GM18502 (cell line): Measurements from ENCODE around the gene FGF6.
"Not testable (repeated sequence)": the region's sequence is repeated elsewhere in the genome, so short reads cannot be mapped to it uniquely, and the experiment has no call there.

Source experiments
- ATAC-seq: cut with Tn5 transposase; IDR thresholded peaks from one replicate; pipeline ENCODE4 v1.9.1; 2021; ENCODE audit warnings: mild to moderate bottlenecking; ENCODE audit not compliant: unreplicated experiment, poor library complexity

The FGF6 gene

DNA sequence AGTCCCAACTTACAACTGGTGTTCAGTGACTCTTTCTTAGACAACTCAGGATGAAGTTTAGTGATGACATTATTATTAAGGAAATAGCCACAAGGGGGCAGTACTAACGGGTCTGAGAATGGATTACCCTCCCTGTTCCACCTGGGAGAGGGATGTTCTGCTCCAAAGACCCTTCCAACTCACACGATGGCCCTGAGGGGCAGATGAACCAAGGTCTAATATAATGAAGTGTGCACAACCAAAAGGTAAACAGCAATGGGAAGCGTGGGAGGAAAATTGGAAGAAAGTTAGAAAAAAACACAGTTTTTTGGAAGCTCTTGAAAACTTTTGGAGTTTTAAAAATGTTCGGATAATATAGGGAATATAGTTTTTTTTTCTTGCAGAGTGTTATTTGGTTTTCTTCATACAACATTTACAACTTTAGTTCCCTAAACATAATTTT is 24.0 kb downstream of the FGF6 start:
- ATAC-seq = no peak

DNA sequence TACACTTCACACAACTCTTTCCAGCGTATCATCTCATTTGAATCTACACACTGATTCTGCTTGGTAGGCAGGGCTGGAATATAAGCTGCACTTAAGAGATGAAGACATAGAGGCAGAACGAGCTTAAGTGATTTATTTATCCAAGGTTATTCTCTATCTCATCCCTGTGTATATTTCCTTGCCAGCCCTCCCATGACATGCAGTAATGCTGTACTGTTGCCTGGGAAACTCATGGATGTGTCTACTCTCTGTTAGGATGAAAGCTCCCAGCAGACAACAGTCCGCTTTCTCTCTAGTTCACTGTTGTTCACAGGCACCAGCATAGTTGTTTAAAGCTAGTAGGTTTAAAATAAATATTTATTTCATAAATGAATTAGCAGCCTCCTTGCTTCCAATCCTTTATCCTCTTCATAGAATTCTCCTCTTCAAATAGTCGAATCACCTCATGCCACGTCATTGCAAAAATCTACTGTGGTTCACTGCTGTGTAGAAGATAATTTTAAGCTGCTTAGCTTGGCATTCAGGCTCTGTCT is 25.4 kb downstream of the FGF6 start:
- no peak for ATAC-seq

DNA sequence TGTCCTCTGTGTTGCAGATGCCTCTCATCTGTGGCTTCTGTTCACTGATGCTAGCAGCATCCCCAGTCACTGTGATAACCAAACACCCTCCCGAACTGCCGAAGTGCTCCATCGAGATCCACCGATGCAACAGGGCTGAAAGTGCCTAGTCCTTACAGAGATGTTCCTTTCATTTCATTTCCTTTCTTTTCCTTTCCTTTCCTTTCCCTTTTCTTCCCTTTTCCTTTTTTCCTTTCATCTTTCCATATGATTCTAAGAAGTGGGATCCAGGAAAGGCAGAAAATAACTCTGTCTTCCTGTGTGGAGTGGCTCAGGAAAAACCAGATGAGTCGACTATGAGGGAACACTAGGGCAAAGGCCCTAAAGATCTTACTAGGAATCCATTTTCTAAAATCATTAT is 26.7 kb downstream of the FGF6 start:
- ATAC-seq = no peak

DNA sequence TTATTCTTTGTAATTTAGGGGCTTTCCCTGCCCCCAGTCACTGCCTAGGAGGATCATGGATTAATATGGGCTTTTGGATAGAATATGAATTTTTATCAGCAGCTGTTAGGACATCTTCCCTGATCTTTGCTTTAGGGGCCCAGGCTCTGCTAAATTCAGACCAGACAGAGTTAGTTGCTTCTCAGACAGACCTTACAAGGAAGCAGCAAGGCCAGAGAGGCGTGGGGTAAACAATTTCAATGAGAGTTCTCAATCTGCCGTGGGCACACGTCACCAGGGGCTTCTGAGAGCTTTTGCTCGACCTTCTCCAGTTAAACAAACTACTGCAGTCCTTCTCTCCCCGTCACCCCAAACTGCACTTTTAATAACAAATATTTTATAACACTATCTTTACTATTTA is 27.7 kb downstream of the FGF6 start:
- no peak for ATAC-seq

DNA sequence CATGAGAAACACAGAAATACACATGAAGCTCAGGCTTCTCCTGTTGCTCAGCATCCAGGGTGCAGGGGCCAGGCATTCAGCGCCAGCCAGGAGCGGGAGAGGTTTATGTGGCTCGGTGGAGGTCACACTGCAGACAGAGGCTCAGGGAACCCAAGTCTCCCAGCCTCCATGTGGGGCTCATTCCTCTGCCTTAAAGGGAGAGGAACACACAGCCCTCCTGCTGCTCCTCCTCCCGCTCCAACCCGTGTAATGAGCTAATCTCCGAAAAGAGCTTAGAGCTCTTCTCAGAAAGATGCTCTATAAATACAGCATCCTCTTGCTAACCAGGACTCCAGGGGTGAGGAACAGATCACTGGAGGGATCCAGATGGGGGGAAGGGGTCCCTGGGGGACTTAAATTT is 28.2 kb downstream of the FGF6 start:
- ATAC-seq = no peak

DNA sequence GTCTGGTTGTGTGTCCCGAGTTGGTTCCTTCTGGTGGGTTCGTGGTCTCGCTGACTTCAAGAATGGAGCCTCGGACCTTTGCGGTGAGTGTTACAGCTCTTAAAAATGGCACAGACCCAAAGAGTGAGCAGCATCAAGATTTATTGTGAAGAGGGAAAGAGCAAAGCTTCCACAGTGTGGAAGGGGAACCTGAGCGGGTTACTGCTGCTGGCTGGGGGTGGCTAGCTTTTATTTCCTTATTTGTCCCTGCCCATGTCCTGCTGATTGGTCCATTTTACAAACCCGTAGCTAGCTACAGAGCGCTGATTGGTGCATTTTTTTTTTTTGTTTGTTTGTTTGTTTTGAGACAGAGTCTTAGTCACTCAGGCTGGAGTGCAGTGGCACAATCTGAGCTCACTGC is 29.3 kb downstream of the FGF6 start:
- no peak for ATAC-seq

DNA sequence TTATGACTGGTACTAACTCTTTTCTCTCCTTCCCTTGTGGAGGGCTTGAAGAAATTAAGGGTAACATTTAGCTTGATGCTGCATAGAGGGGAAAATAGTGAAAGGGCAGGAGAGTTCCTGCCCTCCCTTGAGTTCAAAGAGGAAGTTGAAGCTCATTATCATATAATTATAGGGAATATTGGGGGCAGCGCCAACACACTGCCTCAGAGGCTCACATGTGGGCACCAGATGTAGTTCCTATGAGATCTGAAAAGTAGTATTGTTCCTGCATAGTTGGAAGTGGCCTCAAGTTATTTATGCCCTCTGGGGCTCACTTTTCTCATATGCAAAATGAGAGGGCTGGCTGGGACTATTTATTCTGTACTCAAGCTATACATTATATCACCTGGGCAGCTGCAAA is 33.1 kb downstream of the FGF6 start:
- no peak for ATAC-seq

DNA sequence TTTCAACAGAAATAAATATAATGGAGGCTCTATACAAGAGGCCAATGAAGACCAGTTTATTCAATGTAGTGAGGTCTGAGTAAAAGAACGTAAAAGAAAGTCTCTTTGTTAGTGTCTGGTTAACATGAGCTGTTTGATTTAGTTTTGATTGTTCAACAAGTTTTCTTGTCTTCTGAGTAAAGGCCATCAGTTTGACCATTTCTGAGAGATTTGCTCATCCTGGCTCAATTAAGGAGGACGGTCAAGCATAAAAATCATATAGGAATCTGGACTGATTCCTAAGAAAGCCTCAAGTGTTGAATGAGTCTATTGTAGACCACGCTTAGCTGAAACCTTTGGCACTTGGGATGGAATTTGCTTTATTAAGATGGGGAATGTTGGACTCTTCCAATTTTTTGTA is 33.6 kb downstream of the FGF6 start:
- no peak for ATAC-seq

DNA sequence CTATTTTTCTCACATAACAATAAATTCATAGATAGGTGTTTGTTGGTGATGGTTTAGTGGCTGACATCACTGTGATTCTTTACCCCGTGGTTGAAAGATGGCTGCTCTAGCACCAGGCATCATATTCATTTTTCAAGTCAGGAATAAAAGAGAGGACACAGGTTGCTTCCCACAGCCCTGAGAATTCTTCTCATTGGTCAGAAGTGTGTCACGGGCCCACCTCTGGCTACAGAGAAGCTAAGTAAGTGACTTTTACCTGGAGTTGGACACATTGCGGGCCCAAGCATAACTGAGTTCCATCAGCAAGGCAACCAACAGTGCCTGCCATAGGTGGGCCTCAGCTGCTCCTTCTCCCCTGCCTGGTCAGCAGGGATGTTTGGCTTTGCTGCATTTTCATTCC is 38.5 kb downstream of the FGF6 start:
- ATAC-seq = no peak

DNA sequence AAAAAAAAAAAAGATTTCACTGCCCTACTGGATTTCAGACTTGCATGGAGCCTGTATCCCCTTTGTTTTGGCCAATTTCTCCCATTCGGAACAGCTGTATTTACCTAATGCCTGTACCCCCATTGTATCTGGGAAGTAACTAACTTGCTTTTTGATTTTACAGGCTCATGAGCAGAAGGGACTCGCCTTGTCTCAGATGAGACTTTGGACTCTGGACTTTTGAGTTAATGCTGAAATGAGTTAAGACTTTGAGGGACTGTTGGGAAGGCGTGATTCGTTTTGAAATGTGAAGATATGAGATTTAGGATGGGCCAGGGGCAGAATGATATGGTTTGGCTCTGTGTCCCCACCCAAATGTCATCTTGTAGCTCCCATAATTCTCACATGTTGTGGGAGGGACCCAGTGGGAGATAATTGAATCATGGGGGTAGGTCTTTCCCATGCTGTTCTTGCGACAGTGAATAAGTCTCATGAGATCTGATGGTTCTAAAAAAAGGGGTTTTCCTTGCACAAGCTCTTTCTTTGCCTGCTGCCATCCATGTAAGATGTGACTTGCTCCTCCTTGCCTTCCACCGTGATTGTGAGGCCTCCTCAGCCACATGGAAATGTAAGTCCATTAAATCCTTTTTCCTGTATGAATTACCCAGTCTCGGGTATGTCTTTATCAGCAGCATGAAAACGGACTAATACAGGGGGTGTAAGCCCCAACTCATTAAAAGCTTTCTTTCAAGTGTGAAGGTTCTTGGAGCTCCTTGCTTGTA is 40.6 kb downstream of the FGF6 start:
- ATAC-seq = not testable (repeated sequence)

DNA sequence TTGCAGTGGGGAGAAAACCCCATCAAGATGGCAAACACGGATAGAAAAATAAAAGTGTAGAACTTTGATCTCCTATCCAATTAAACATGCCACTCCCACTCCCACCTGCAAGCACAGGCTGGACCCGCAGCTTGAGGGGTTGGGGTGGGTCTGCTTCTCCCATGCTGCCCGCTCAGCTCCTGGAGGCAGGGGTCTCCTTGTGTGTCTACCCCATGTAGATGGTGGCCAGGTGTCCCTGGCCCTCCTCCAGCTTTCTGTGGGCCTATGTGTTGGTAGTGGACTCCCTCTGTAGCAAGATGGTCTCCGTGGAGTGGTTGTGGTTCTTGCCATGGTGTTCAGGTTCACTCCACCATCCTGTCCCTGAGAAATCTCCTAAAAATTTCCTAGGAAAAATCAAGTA is 42.6 kb downstream of the FGF6 start:
- ATAC-seq = no peak

DNA sequence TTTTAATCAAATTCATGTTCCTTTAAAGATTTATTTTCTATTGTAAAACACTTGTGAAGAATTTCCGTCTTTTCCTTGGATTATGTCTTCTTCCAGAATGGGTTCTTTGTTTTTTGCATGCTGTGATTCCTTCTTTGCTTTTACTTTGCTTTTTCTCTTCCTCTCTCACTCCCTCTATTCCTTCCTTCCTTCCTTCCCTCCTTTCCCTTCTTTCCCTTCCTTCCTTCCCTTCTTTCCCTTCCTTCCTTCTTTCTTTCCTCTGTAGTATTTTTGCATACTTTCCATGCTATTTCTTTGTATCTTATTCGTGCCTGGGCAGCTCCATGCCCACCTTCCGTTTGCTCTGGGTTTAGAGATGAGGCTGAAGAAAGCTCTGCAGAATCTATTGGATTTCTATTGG is 44.5 kb downstream of the FGF6 start:
- no peak for ATAC-seq

DNA sequence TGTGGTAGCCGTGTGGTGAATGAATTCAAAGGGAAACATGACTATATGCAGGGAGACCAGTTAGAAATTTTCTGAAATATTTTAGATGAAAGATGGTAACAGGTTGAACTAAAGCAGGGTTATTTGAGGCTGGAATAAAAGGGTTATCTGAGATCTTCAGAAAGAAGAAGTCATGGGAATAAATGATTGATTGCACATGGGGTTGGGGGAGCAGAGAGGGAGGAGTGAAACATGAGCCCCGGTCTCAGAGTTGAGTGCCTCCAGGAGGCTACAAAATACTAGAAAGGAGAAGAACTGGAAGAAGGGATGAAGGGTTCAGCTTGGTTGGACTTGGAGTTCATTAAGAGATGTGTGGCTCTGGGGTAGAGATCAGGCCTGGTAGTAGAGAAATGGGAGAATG is 49.8 kb downstream of the FGF6 start:
- no peak for ATAC-seq

DNA sequence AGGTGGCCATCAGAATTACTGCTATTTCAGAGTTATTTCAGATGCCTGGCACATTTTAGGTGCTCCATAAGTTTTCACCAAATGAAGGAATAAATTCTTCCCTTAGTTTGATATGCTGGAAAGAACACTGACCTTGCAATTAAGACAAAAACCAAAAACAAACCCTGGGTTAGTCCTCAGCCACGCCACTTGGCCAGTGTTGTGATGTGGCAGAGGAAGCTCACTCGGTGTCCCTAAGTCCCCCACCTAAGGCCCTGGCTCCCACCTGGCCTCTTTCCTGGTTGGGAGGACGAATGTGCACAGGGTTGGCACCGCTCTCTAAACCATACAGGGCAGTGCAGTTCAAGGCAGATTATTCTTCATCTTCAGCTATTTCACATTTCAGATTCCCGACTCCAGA is 52.4 kb downstream of the FGF6 start:
- ATAC-seq = no peak

DNA sequence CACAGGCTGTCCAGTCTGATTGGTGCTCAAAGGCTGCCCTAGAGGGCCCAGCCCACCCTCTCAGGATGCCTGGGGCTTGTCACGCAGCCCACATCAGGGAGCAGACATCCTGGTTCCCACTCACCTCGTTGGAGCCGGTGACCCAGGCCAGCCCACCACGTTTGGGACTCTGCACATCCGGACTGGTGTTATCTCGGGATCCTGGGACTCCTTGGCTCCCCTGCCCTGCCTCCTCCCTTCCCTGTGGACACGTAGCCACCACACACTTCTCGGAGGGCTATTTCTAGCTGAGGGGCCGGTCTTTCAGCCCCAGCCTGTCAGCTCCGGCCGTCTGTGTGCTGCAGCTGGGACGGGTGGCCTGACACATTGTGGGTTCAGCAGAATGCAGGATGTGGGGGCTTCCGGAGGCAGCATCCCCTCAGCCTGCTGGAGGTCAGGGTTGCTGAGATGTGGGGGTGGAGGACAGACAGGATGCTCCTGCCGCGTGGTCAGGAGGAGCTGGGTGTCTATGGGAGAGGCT is 53.3 kb downstream of the FGF6 start:
- no peak for ATAC-seq

DNA sequence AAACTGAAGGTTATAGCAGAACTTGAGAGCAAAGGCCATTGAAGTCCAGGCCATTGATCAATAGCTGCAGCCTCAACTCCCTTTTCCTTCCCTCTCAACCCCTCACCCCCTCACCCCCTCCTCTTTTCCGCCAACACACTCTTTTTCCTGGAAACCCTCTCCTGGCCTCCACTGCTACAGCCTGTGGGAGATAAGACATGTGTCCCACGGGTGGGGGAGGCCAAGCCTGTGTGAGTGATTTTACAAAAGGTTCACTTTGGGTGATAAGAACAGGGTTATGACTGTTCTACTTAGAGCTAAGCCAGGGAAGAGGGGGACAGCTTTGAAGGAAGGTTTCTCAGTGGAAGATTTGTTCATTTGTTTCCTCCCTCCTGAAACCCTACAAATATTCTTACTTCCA is 57.0 kb downstream of the FGF6 start:
- no peak for ATAC-seq

DNA sequence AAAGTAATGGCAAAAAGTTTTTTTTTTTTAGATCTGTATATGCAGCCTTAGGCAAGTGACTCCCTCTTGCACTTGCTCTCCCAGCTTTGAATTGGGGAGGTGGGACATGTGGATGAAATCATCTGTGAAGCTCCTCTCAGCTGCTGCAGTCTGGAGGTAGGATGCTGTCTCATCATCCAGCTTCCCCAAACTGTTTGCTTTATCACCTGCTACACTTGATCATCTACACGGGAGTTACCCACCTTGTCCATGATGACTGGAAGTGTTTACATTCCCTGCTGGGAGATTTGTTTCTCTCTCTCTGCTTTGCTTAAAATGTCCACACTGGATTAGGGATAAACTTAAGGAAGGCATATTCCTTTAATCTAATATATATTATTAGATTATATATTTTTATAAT is 57.6 kb downstream of the FGF6 start:
- no peak for ATAC-seq

DNA sequence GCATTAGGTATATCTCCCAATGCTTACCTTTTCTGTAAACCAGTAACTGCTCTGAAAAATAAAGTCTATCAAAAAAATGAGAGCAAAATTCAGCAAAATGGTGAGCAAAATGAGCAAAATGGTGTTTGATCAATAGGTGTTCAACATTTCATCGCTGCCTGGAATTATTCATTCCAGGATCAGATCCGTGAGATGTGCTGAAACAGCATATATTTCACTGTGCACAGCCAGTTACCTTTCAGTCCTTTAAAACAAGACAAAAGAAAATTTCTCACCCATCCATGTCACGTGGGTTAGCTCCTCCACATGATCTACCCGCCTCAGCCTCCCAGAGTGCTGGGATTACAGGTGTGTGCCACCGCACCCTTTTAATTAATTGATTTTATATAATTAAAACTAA is 58.0 kb downstream of the FGF6 start:
- ATAC-seq = no peak

DNA sequence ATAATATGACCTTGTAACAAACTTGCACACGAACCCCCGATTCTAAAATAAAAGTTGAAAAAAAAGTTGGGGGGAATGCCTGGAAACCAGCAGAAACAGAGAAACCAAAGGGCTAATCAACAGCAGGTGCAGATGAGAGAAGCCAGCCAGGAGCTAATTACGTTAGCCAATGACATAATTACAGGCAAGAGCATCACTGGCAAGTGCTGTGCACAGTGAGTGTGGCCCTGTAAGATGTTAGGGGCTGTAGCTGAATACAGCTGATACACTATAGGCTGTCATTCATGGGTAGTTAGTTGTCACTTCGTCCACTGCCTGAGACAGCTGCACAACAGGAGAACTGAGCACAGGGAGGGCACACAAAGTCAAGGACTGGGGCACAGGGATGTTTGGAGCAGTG is 58.8 kb downstream of the FGF6 start:
- no peak for ATAC-seq
